Suprapubic skin (tissue), 4 donors: ENCODE data around the gene HES6. TPM values are rescaled to one million over a fixed set of nuclear protein-coding genes. Genes with fewer than 3 reads are reported as not detected.
A peak's percentile ranks its signal among the peaks of the same experiment; 100 is the strongest.

Source experiments
- DNase-seq, 2 donors: peaks; one replicate each; pipeline ENCODE4 v3.0.0-alpha.2; 2019; ENCODE audit warnings: low spot score in 2 of 2
- H3K27ac ChIP-seq: fragments of 200-600 bp; sonication (generic); one replicate; pipeline ENCODE4 v1.5.1; 2019
- H3K27me3 ChIP-seq: fragments of 200-600 bp; sonication (generic); one replicate; pipeline ENCODE4 v1.5.1; 2019
- H3K36me3 ChIP-seq: fragments of 200-600 bp; sonication (generic); one replicate; pipeline ENCODE4 v1.5.1; 2019
- H3K4me1 ChIP-seq: fragments of 200-600 bp; sonication (generic); one replicate; pipeline ENCODE4 v1.5.1; 2019
- H3K4me3 ChIP-seq: fragments of 200-600 bp; sonication (generic); one replicate; pipeline ENCODE4 v1.5.1; 2019; ENCODE audit warnings: mild to moderate bottlenecking
- H3K9me3 ChIP-seq: fragments of 200-600 bp; sonication (generic); one replicate; pipeline ENCODE4 v1.5.1; 2019
- CTCF ChIP-seq, 2 donors: fragments of 200-600 bp in 1 of 2; fragments of 450-650 bp in 1 of 2; sonication (generic) in 1 of 2; IDR thresholded peaks; one replicate each; pipeline ENCODE4 v1.5.1; 2016 to 2019; ENCODE audit warnings: antibody characterized with exemption in 2 of 2, mild to moderate bottlenecking in 1 of 2, moderate library complexity in 1 of 2
- EP300 ChIP-seq: sonication (generic); formaldehyde crosslinking; IDR thresholded peaks from one replicate; pipeline ENCODE4 v1.6.1; 2017; ENCODE audit warnings: antibody characterized with exemption
- POLR2A ChIP-seq, 2 donors: fragments of 450-650 bp; IDR thresholded peaks; one replicate each; pipeline ENCODE4 v1.6.1; 2017; ENCODE audit warnings: antibody characterized with exemption in 2 of 2, mild to moderate bottlenecking in 2 of 2, moderate library complexity in 2 of 2
- POLR2AphosphoS5 ChIP-seq, 3 donors: sonication (generic); formaldehyde crosslinking; IDR thresholded peaks; one replicate each; pipeline ENCODE4 v1.6.1; 2017; ENCODE audit warnings: antibody characterized with exemption in 3 of 3
- WGBS: methylation state at CpG from one replicate; pipeline ENCODE4 v1.1.5; 2018; 5-methylcytosine and 5-hydroxymethylcytosine counted together
- total RNA-seq, 4 donors: library from RNA; depleted of rRNA; stranded (reverse); fragments of >200 nt; gene quantifications; one replicate each; pipeline ENCODE4 v1.1.0, GENCODE V29; 2016

HES6 gene
- total RNA-seq, 4 donors from 2014 or later: 4.0 to 10.0 (median 7.0) TPM

GRCh38 chr2:238238766-238239542 lies 884 bp downstream of the HES6 start:
- peak overlapping the region; percentile 73 for H3K4me3 ChIP-seq
- no peak for TF ChIP-seq POLR2AphosphoS5 (IDR thresholded peaks at IDR 0.05)
- no peak for TF ChIP-seq POLR2A (IDR thresholded peaks at IDR 0.05)
- no peak for TF ChIP-seq CTCF (IDR thresholded peaks at IDR 0.05)
- TF ChIP-seq EP300: no peak
- peaks cover 5% of the 10 kb centered on the region for H3K36me3 ChIP-seq
- no peaks in the 10 kb centered on the region for H3K9me3 ChIP-seq
- H3K27ac ChIP-seq: no peak overlapping the region
- peaks cover 31% of the 10 kb centered on the region for H3K4me1 ChIP-seq
- 100% methylated on average over 1 of the region's 75 CpGs for WGBS
- H3K27me3 ChIP-seq: peaks cover 9% of the 10 kb centered on the region
- peak in 1 of 2 donors; percentile 65 for DNase-seq

GRCh38 chr2:238238311-238238765 lies 1.5 kb downstream of the HES6 start:
- no peak overlapping the region for H3K4me3 ChIP-seq
- H3K27ac ChIP-seq: no peak overlapping the region
- no peaks in the 10 kb centered on the region for H3K9me3 ChIP-seq
- WGBS: 80% methylated on average over 1 of the region's 5 CpGs
- no peak for DNase-seq
- H3K27me3 ChIP-seq: peaks cover 9% of the 10 kb centered on the region
- TF ChIP-seq EP300 (no peak), CTCF (IDR thresholded peaks at IDR 0.05) (no peak), POLR2A (IDR thresholded peaks at IDR 0.05) (no peak), POLR2AphosphoS5 (IDR thresholded peaks at IDR 0.05) (no peak)
- peaks cover 31% of the 10 kb centered on the region for H3K4me1 ChIP-seq
- peaks cover under 1% of the 10 kb centered on the region for H3K36me3 ChIP-seq

GRCh38 chr2:238237431-238238135 lies 2.3 kb downstream of the HES6 start:
- Histone ChIP-seq H3K36me3 (no peaks in the 10 kb centered on the region), H3K4me1 (peaks cover 28% of the 10 kb centered on the region), H3K27ac (no peak overlapping the region), H3K9me3 (no peaks in the 10 kb centered on the region), H3K27me3 (peaks cover 9% of the 10 kb centered on the region), H3K4me3 (no peak overlapping the region)
- WGBS: 87% methylated on average over 11 of the region's 11 CpGs
- TF ChIP-seq POLR2AphosphoS5 (IDR thresholded peaks at IDR 0.05): no peak
- no peak for TF ChIP-seq EP300
- TF ChIP-seq CTCF (IDR thresholded peaks at IDR 0.05): no peak
- TF ChIP-seq POLR2A (IDR thresholded peaks at IDR 0.05): no peak
- peak in 1 of 2 donors; percentile 66 for DNase-seq

DNA sequence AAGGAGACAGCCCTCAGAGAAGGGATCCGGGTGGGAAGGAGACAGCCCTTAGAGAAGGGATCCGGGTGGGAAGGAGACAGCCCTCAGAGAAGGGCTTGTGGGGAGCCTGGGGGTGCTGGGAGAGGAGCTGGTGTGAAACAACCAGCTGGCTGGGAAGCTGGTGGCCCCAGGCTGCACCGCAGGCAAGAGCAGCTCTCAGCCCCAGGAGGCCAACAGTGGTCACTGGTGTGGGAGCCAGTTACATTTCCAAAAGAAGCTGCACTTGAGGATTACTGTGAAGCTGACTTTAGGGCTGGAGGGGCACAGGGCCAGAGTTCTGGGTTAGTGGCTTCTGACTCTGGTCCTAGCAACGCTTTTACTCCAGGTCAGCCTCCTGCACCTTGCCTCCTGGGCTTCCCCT lies 3.3 kb downstream of the HES6 start:
- Histone ChIP-seq H3K27ac (no peak overlapping the region), H3K9me3 (no peaks in the 10 kb centered on the region), H3K4me1 (peaks cover 32% of the 10 kb centered on the region), H3K27me3 (peaks cover 9% of the 10 kb centered on the region), H3K36me3 (no peaks in the 10 kb centered on the region), H3K4me3 (no peak overlapping the region)
- DNase-seq: peak in 1 of 2 donors; percentile 60
- 93% methylated on average over 4 of the region's 4 CpGs for WGBS
- TF ChIP-seq POLR2AphosphoS5 (IDR thresholded peaks at IDR 0.05) (no peak), EP300 (no peak), POLR2A (IDR thresholded peaks at IDR 0.05) (no peak)

GRCh38 chr2:238235856-238236255 lies 4.0 kb downstream of the HES6 start:
- no peak overlapping the region for H3K4me3 ChIP-seq
- H3K4me1 ChIP-seq: peaks cover 31% of the 10 kb centered on the region
- H3K27ac ChIP-seq: no peak overlapping the region
- 89% methylated on average over 7 of the region's 7 CpGs for WGBS
- DNase-seq: peak in 1 of 2 donors; percentile 48
- peaks cover 9% of the 10 kb centered on the region for H3K27me3 ChIP-seq
- H3K36me3 ChIP-seq: no peaks in the 10 kb centered on the region
- TF ChIP-seq CTCF (IDR thresholded peaks at IDR 0.05) (no peak), POLR2AphosphoS5 (IDR thresholded peaks at IDR 0.05) (no peak), EP300 (no peak), POLR2A (IDR thresholded peaks at IDR 0.05) (no peak)
- H3K9me3 ChIP-seq: no peaks in the 10 kb centered on the region
